ENCODE results near the gene NREP.

NREP gene

GRCh38 chr5:111682121-111682520, 74.9 kb downstream of the NREP start:
- H3K27ac ChIP-seq (replicated peaks): no peak overlapping the region
- H3K4me3 ChIP-seq (replicated peaks; ENCODE audit: insufficient read depth, low read length): no peak overlapping the region
- TF ChIP-seq, protein P1, sequence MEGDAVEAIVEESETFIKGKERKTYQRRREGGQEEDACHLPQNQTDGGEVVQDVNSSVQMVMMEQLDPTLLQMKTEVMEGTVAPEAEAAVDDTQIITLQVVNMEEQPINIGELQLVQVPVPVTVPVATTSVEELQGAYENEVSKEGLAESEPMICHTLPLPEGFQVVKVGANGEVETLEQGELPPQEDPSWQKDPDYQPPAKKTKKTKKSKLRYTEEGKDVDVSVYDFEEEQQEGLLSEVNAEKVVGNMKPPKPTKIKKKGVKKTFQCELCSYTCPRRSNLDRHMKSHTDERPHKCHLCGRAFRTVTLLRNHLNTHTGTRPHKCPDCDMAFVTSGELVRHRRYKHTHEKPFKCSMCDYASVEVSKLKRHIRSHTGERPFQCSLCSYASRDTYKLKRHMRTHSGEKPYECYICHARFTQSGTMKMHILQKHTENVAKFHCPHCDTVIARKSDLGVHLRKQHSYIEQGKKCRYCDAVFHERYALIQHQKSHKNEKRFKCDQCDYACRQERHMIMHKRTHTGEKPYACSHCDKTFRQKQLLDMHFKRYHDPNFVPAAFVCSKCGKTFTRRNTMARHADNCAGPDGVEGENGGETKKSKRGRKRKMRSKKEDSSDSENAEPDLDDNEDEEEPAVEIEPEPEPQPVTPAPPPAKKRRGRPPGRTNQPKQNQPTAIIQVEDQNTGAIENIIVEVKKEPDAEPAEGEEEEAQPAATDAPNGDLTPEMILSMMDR (IDR thresholded peaks at IDR 0.05; ENCODE audit: insufficient read depth, low read length): no peak
- TF ChIP-seq SPI1 (IDR thresholded peaks at IDR 0.05; ENCODE audit: borderline replicate concordance, low read depth) (no peak), GABPA (IDR thresholded peaks at IDR 0.05; ENCODE audit: low read depth) (no peak), REST (IDR thresholded peaks at IDR 0.05; ENCODE audit: insufficient replicate concordance, low read depth) (no peak), POLR2AphosphoS5 (IDR thresholded peaks at IDR 0.05; ENCODE audit: low read depth) (no peak)
- H3K27me3 ChIP-seq (ENCODE audit: insufficient read depth, poor library complexity, severe bottlenecking): no peaks in the 10 kb centered on the region
- DNase-seq (ENCODE audit: low read depth in 1 of 2, low spot score in 1 of 2): no peak

GRCh38 chr5:111681414-111682120, 75.4 kb downstream of the NREP start:
- TF ChIP-seq POLR2AphosphoS5 (IDR thresholded peaks at IDR 0.05; ENCODE audit: low read depth) (no peak), GABPA (IDR thresholded peaks at IDR 0.05; ENCODE audit: low read depth) (no peak), SPI1 (IDR thresholded peaks at IDR 0.05; ENCODE audit: borderline replicate concordance, low read depth) (no peak), REST (IDR thresholded peaks at IDR 0.05; ENCODE audit: insufficient replicate concordance, low read depth) (no peak)
- TF ChIP-seq, protein P1 (IDR thresholded peaks at IDR 0.05; ENCODE audit: insufficient read depth, low read length): no peak
- Histone ChIP-seq H3K4me3 (replicated peaks; ENCODE audit: insufficient read depth, low read length) (no peak overlapping the region), H3K27ac (replicated peaks) (no peak overlapping the region), H3K27me3 (ENCODE audit: insufficient read depth, poor library complexity, severe bottlenecking) (no peaks in the 10 kb centered on the region)
- DNase-seq (ENCODE audit: low read depth in 1 of 2, low spot score in 1 of 2): no peak

- no peak for DNase-seq (ENCODE audit: low read depth in 1 of 2, low spot score in 1 of 2)
- Histone ChIP-seq H3K27me3 (ENCODE audit: insufficient read depth, poor library complexity, severe bottlenecking) (no peaks in the 10 kb centered on the region), H3K27ac (replicated peaks) (no peak overlapping the region), H3K4me3 (replicated peaks; ENCODE audit: insufficient read depth, low read length) (no peak overlapping the region)
- no peak for TF ChIP-seq REST (IDR thresholded peaks at IDR 0.05; ENCODE audit: insufficient replicate concordance, low read depth)
- TF ChIP-seq POLR2AphosphoS5 (IDR thresholded peaks at IDR 0.05; ENCODE audit: low read depth): no peak
- no peak for TF ChIP-seq GABPA (IDR thresholded peaks at IDR 0.05; ENCODE audit: low read depth)
- TF ChIP-seq, protein P1 (IDR thresholded peaks at IDR 0.05; ENCODE audit: insufficient read depth, low read length): no peak
Measured at GRCh38 chr5:111680737-111681413, 76.1 kb downstream of the NREP start.

Data from HL-60 (cell line).